NCI-H2081 (cell line): ENCODE data around the gene ASPM.

Experiments
- DNase-seq, 2 experiments: peaks; one replicate each; lab custom pipeline; 2025; lab: John Stamatoyannopoulos, UW

ASPM gene

GRCh38 chr1:197146101-197147095 is at the start of gene ASPM:
ASPM (minus strand) TSS chr1:197146669; CDS start chr1:197146437, 232 bp downstream.
- peak; percentile 96 to 98 for DNase-seq

- DNase-seq = no peak
Observed at GRCh38 chr1:197195100-197195499, 48.6 kb upstream of the ASPM start.

GRCh38 chr1:197184190-197184589 is 37.7 kb upstream of the ASPM start:
- no peak for DNase-seq

- no peak for DNase-seq
Observed at GRCh38 chr1:197183195-197183748, 36.8 kb upstream of the ASPM start.

- DNase-seq = no peak
Observed at GRCh38 chr1:197182716-197183115, 36.2 kb upstream of the ASPM start.

GRCh38 chr1:197181982-197182381 is 35.5 kb upstream of the ASPM start:
- no peak for DNase-seq

GRCh38 chr1:197180252-197180878 is 33.9 kb upstream of the ASPM start:
- peak; percentile 44 to 57 for DNase-seq

- DNase-seq = no peak
Observed at GRCh38 chr1:197178998-197179397, 32.5 kb upstream of the ASPM start.

- no peak for DNase-seq
Observed at GRCh38 chr1:197174818-197175217, 28.3 kb upstream of the ASPM start.

GRCh38 chr1:197173571-197174507 is 27.4 kb upstream of the ASPM start:
- DNase-seq = no peak

- peak in 1 of 2 experiments; percentile 29 for DNase-seq
Observed at GRCh38 chr1:197171531-197171930, 25.1 kb upstream of the ASPM start.

- DNase-seq = peak in 1 of 2 experiments; percentile 22
Observed at GRCh38 chr1:197170538-197170937, 24.1 kb upstream of the ASPM start.

GRCh38 chr1:197159461-197159860 is 13.0 kb upstream of the ASPM start:
- no peak for DNase-seq

- DNase-seq = no peak
Observed at GRCh38 chr1:197156692-197157091, 10.2 kb upstream of the ASPM start.

GRCh38 chr1:197152662-197153061 is 6.2 kb upstream of the ASPM start:
- no peak for DNase-seq

GRCh38 chr1:197151185-197151584 is 4.7 kb upstream of the ASPM start:
- no peak for DNase-seq

GRCh38 chr1:197150336-197151005 is 4.0 kb upstream of the ASPM start:
- no peak for DNase-seq

- DNase-seq = no peak
Observed at GRCh38 chr1:197149340-197149739, 2.9 kb upstream of the ASPM start.

GRCh38 chr1:197145446-197146024 is 934 bp downstream of the ASPM start:
- no peak for DNase-seq

- peak in 1 of 2 experiments; percentile 13 for DNase-seq
Observed at GRCh38 chr1:197144570-197145325, 1.7 kb downstream of the ASPM start.
